Nephron (organoid): Measurements from ENCODE around the gene SOX13.

Experiments
- H3K27ac Mint-ChIP-seq, 3 experiments: 2 replicates each; pipeline ENCODE4 v1.8.0; 2020; ENCODE audit warnings: mixed read lengths in 3 of 3, mild to moderate bottlenecking in 2 of 3, moderate library complexity in 1 of 3
- H3K27me3 Mint-ChIP-seq: 2 replicates; pipeline ENCODE4 v1.8.0; 2021; ENCODE audit warnings: low read depth, mild to moderate bottlenecking, moderate library complexity, mixed read lengths
- H3K36me3 Mint-ChIP-seq: 2 replicates; pipeline ENCODE4 v1.8.0; 2020; ENCODE audit warnings: low read depth, mixed read lengths
- H3K4me1 Mint-ChIP-seq: 2 replicates; pipeline ENCODE4 v1.8.0; 2020; ENCODE audit warnings: mixed read lengths
- H3K4me3 Mint-ChIP-seq, 3 experiments: 2 replicates each; pipeline ENCODE4 v1.8.0; 2020; ENCODE audit warnings: mild to moderate bottlenecking in 3 of 3, mixed read lengths in 3 of 3, moderate library complexity in 2 of 3
- H3K9me3 Mint-ChIP-seq: 2 replicates; pipeline ENCODE4 v1.8.0; 2020; ENCODE audit warnings: mixed read lengths
- TF ChIP-seq, protein P1 (sequence below), 3 experiments: fragments of 200-600 bp; sonication (generic); IDR thresholded peaks; one replicate each; pipeline ENCODE4 v1.5.0; 2021; ENCODE audit warnings: antibody characterized with exemption in 3 of 3; ENCODE audit not compliant: unreplicated experiment in 3 of 3

SOX13 gene

DNA sequence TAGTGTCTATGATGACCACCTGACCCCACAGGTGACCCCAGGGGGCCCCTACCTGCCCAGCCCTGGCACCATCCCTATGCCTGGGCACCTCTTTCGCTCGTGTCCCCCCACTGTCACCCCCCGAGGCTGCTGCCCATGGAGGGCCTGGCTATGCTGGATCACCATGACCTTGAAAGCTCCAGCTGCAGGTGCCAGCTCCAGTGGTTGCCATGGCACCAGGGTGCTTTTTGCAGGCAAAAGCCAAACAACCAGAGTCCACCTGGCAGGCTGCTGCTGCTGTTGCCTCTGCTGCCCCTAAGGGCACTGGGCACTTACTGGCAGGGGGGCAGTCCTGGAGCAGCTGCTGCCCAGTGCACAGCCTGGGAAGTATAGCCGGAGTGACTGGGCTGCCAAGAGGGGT is 57.3 kb downstream of the SOX13 start:
- peaks cover 9% of the 10 kb centered on the region for H3K36me3 Mint-ChIP-seq
- peaks cover 46% of the 10 kb centered on the region for H3K4me1 Mint-ChIP-seq
- TF ChIP-seq, protein P1, sequence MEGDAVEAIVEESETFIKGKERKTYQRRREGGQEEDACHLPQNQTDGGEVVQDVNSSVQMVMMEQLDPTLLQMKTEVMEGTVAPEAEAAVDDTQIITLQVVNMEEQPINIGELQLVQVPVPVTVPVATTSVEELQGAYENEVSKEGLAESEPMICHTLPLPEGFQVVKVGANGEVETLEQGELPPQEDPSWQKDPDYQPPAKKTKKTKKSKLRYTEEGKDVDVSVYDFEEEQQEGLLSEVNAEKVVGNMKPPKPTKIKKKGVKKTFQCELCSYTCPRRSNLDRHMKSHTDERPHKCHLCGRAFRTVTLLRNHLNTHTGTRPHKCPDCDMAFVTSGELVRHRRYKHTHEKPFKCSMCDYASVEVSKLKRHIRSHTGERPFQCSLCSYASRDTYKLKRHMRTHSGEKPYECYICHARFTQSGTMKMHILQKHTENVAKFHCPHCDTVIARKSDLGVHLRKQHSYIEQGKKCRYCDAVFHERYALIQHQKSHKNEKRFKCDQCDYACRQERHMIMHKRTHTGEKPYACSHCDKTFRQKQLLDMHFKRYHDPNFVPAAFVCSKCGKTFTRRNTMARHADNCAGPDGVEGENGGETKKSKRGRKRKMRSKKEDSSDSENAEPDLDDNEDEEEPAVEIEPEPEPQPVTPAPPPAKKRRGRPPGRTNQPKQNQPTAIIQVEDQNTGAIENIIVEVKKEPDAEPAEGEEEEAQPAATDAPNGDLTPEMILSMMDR (IDR thresholded peaks at IDR 0.05; ENCODE audit: unreplicated experiment in 3 of 3) = no peak
- H3K9me3 Mint-ChIP-seq = no peaks in the 10 kb centered on the region
- H3K27ac Mint-ChIP-seq = peak overlapping the region in 2 of 3 experiments; percentile 60 to 75
- no peak overlapping the region for H3K4me3 Mint-ChIP-seq
- no peaks in the 10 kb centered on the region for H3K27me3 Mint-ChIP-seq

DNA sequence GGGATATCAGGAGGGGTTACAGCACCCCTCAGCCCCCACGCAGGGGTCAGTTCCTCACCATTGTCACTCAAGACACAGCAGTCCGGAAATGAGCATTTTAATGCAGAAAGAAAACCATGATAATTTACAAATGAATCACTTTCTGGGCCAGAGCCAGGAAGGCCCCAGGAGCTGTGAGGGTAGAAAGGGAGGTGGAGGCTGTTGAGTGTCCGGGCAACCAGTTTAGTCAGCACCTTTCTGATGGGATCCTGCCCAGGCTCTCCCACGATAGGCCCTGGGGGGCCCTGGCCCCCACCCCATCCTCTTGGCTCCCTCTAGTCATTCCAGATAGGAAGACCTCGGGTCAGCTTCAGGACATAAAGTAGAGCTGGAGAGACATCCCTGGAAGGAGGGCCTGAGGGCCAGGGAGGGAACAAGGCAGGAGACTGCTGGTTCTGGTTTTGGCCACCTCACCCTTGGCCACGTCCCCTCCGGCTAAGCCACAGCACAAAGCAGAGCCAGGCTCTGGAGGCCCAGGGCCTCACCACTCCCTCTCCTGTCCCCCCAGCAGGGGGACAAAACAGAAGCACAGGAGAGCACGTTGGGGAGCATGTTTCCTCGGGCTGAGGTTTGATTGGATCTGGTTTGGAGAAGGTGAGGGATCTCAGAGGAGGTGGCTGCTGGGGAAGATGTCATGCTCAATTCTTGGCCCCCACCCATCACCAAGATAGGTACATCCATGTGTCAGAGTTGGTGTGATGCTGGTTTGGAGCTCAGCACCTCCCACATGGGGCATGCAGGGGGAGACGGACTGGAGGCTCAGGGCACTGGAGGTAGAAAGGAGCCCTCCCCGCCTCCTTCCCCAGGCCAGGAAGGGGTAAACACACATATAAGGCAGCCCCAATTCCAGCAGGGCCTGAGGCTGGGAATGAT is 58.3 kb downstream of the SOX13 start:
- Mint-ChIP-seq H3K27ac (peak overlapping the region; percentile 60 to 90 (median 75)), H3K9me3 (no peaks in the 10 kb centered on the region), H3K4me3 (peak overlapping the region in 1 of 3 experiments; percentile 41), H3K4me1 (peaks cover 46% of the 10 kb centered on the region), H3K27me3 (no peaks in the 10 kb centered on the region), H3K36me3 (peaks cover 9% of the 10 kb centered on the region)
- TF ChIP-seq, protein P1 (IDR thresholded peaks at IDR 0.05; ENCODE audit: unreplicated experiment in 3 of 3) = no peak

GRCh38 chr1:204131978-204132377 is 59.1 kb downstream of the SOX13 start:
- peaks cover 3% of the 10 kb centered on the region for H3K36me3 Mint-ChIP-seq
- no peaks in the 10 kb centered on the region for H3K9me3 Mint-ChIP-seq
- peaks cover 39% of the 10 kb centered on the region for H3K4me1 Mint-ChIP-seq
- H3K27ac Mint-ChIP-seq = no peak overlapping the region
- H3K27me3 Mint-ChIP-seq = no peaks in the 10 kb centered on the region
- TF ChIP-seq, protein P1 (IDR thresholded peaks at IDR 0.05; ENCODE audit: unreplicated experiment in 3 of 3) = no peak
- no peak overlapping the region for H3K4me3 Mint-ChIP-seq

DNA sequence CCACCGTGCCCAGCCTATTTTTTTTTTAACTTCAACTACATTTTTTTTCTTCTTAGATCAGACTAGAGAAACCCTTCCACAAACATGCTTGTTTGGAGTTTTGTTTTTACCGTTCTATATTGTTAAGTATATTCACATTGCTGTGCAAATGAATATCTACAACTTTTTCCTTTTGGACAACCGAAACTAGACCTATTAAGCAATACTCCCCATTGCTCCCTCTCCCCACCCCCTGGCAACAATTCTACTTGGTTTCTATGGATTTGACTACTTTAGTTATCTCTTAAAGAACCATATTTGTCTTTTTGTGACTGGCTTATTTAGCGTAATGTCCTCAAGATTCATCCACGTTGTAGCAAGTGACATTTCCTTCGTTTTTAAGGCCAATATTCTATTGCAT is 59.8 kb downstream of the SOX13 start:
- Mint-ChIP-seq H3K36me3 (peaks cover 3% of the 10 kb centered on the region), H3K4me3 (no peak overlapping the region), H3K4me1 (peaks cover 32% of the 10 kb centered on the region), H3K27ac (peak overlapping the region in 1 of 3 experiments; percentile 82), H3K27me3 (no peaks in the 10 kb centered on the region), H3K9me3 (no peaks in the 10 kb centered on the region)
- TF ChIP-seq, protein P1 (IDR thresholded peaks at IDR 0.05; ENCODE audit: unreplicated experiment in 3 of 3) = no peak

GRCh38 chr1:204134103-204134502 is 61.2 kb downstream of the SOX13 start:
- H3K4me1 Mint-ChIP-seq = peaks cover 18% of the 10 kb centered on the region
- H3K36me3 Mint-ChIP-seq = peaks cover 7% of the 10 kb centered on the region
- TF ChIP-seq, protein P1 (IDR thresholded peaks at IDR 0.05; ENCODE audit: unreplicated experiment in 3 of 3) = no peak
- no peaks in the 10 kb centered on the region for H3K9me3 Mint-ChIP-seq
- peak overlapping the region in 1 of 3 experiments; percentile 45 for H3K27ac Mint-ChIP-seq
- H3K4me3 Mint-ChIP-seq = no peak overlapping the region
- H3K27me3 Mint-ChIP-seq = no peaks in the 10 kb centered on the region

GRCh38 chr1:204136814-204137213 is 63.9 kb downstream of the SOX13 start:
- Mint-ChIP-seq H3K36me3 (peaks cover 12% of the 10 kb centered on the region), H3K4me1 (no peaks in the 10 kb centered on the region), H3K27ac (no peak overlapping the region), H3K9me3 (no peaks in the 10 kb centered on the region), H3K4me3 (no peak overlapping the region), H3K27me3 (no peaks in the 10 kb centered on the region)
- TF ChIP-seq, protein P1 (IDR thresholded peaks at IDR 0.05; ENCODE audit: unreplicated experiment in 3 of 3) = no peak
